A673 (cell line): Measurements from ENCODE around the gene HECTD4.

Source experiments
- CTCF ChIP-seq: fragments of 300-800, 200-600 bp; sonication (generic); conservative IDR thresholded peaks from 2 replicates; pipeline ENCODE4 v1.5.1; 2017; ENCODE audit warnings: low read depth, mild to moderate bottlenecking, antibody characterized with exemption, low read length, moderate library complexity, mixed read lengths
- EZH2 ChIP-seq: fragments of 200-600 bp; sonication (generic); IDR thresholded peaks from 2 replicates; pipeline ENCODE4 v1.6.1; 2017; ENCODE audit warnings: borderline replicate concordance, low read depth, mild to moderate bottlenecking, mixed read lengths, antibody characterized with exemption, low read length; ENCODE audit not compliant: poor library complexity, severe bottlenecking

GRCh38 chr12:112297188-112297587 lies 85.0 kb downstream of the HECTD4 start:
- TF ChIP-seq CTCF (no peak), EZH2 (no peak)
